NCI-H82 treated with DMSO at 0.1 percent for 48 hours (cell line): Measurements from ENCODE around the gene ETV5.
"Not testable (repeated sequence)": the region's sequence is repeated elsewhere in the genome, so short reads cannot be mapped to it uniquely, and the experiment has no call there.

Experiments
- DNase-seq: peaks from one replicate; lab custom pipeline; 2025; ENCODE audit not compliant: unreplicated experiment; lab: John Stamatoyannopoulos, UW

Gene ETV5

GRCh38 chr3:186069199-186069598 is 39.7 kb downstream of the ETV5 start:
- DNase-seq: no peak

GRCh38 chr3:186068243-186068552 is 40.7 kb downstream of the ETV5 start:
- no peak for DNase-seq

GRCh38 chr3:186067360-186068242 is 41.3 kb downstream of the ETV5 start:
- no peak for DNase-seq

GRCh38 chr3:186060222-186060621 is 48.7 kb downstream of the ETV5 start:
- DNase-seq: no peak

- no peak for DNase-seq
Observed at GRCh38 chr3:186059192-186059591, 49.7 kb downstream of the ETV5 start.

GRCh38 chr3:186058225-186058624 is 50.7 kb downstream of the ETV5 start:
- no peak for DNase-seq

- DNase-seq: no peak
Observed at GRCh38 chr3:186057594-186057993, 51.3 kb downstream of the ETV5 start.

- no peak for DNase-seq
Observed at GRCh38 chr3:186054792-186055352, 54.0 kb downstream of the ETV5 start.

- no peak for DNase-seq
Observed at GRCh38 chr3:186053954-186054791, 54.7 kb downstream of the ETV5 start.

- DNase-seq: no peak
Observed at GRCh38 chr3:186052096-186052840, 56.6 kb downstream of the ETV5 start.

GRCh38 chr3:186049001-186049400 is 59.9 kb downstream of the ETV5 start:
- no peak for DNase-seq

- no peak for DNase-seq
Observed at GRCh38 chr3:186048119-186048518, 60.8 kb downstream of the ETV5 start.

- DNase-seq: no peak
Observed at GRCh38 chr3:186046838-186047237, 62.1 kb downstream of the ETV5 start.

GRCh38 chr3:186044968-186045367 is 63.9 kb downstream of the ETV5 start:
- DNase-seq: no peak

- DNase-seq: no peak
Observed at GRCh38 chr3:186044427-186044826, 64.5 kb downstream of the ETV5 start.

- DNase-seq: no peak
Observed at GRCh38 chr3:186042521-186043202, 66.2 kb downstream of the ETV5 start.

GRCh38 chr3:186042036-186042435 is 66.9 kb downstream of the ETV5 start:
- no peak for DNase-seq

GRCh38 chr3:186038360-186038759 is 70.5 kb downstream of the ETV5 start:
- no peak for DNase-seq

- no peak for DNase-seq
Observed at GRCh38 chr3:186035277-186035676, 73.6 kb downstream of the ETV5 start.

GRCh38 chr3:186032321-186032720 is 76.6 kb downstream of the ETV5 start:
- DNase-seq: no peak

GRCh38 chr3:186025993-186026392 is 82.9 kb downstream of the ETV5 start:
- not testable (repeated sequence) for DNase-seq
